HL-60 (cell line): Measurements from ENCODE around the gene ARL10.
A peak's percentile ranks its signal among the peaks of the same experiment; 100 is the strongest.

Experiments
- DNase-seq, 2 experiments: peaks; one replicate each; pipeline ENCODE4 v3.0.0-alpha.2; 2010 to 2020; ENCODE audit warnings: low read depth in 1 of 2, low spot score in 1 of 2
- H3K27ac ChIP-seq: fragments of 250-450 bp; sonication (Bioruptor Pico); replicated peaks from 2 replicates; pipeline ENCODE4 v1.5.1; 2020; ENCODE audit warnings: mild to moderate bottlenecking, moderate library complexity
- H3K27me3 ChIP-seq: fragments of 250-450 bp; sonication (Bioruptor Pico); 2 replicates; pipeline ENCODE4 v1.5.1; 2021; ENCODE audit warnings: mild to moderate bottlenecking, moderate library complexity; ENCODE audit not compliant: insufficient read depth, poor library complexity, severe bottlenecking
- H3K4me3 ChIP-seq: replicated peaks from 2 replicates; pipeline ENCODE4 v1.5.1; 2011; ENCODE audit warnings: mild to moderate bottlenecking, control low read depth, low read length; ENCODE audit not compliant: insufficient read depth
- CTCF ChIP-seq: IDR thresholded peaks from one replicate; pipeline ENCODE4 v1.5.1; 2011; ENCODE audit warnings: low read length, control low read depth, inconsistent platforms; ENCODE audit not compliant: insufficient read depth
- GABPA ChIP-seq: IDR thresholded peaks from 2 replicates; pipeline ENCODE4 v1.6.1; 2012; ENCODE audit warnings: low read depth
- POLR2AphosphoS5 ChIP-seq: IDR thresholded peaks from 2 replicates; pipeline ENCODE4 v1.6.1; 2012; ENCODE audit warnings: low read depth
- SPI1 ChIP-seq: IDR thresholded peaks from 2 replicates; pipeline ENCODE4 v1.6.1; 2012; ENCODE audit warnings: low read depth, mild to moderate bottlenecking, borderline replicate concordance
- TF ChIP-seq, protein P1 (sequence below): IDR thresholded peaks from 2 replicates; pipeline ENCODE4 v1.6.1; 2012; ENCODE audit warnings: low read depth; ENCODE audit not compliant: insufficient replicate concordance

The ARL10 gene

DNA sequence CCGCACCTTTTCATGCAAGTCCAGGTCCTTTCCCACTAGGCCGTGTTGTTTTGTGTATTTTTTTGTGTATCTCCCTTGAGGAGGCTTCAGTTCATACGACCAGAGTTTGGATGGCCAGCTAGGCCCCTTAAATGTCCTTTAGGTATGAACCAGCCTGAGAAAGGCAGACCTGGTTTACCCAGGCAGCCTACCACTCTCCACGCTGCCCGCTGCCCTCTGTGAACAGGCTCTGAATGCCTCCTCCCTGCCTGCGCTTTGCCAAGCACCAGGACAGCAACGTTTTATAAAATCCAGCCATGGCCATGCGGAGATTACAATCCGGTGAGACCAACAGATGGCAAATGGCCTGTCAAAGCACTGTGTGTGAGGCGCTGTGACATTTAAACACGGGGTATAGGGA, 51.7 kb downstream of the ARL10 start:
- DNase-seq, result no peak

DNA sequence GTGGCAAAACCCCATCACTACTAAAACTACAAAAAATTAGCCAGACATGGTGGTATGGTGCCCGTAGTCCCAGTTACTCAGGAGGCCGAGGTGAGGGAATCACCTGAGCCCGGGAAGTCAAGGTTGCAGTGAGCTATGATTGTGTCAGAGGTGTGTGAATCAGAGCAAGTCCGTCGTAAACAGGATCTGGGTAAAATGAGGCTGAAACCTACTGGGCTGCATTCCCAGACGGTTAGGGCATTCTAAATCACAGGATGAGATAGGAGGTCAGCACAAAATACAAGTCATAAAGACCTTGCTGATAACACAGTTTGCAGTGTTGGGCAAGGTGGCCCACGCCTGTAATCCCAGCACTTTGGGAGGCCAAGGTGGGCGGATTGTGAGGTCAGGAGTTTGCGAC, 53.0 kb downstream of the ARL10 start:
- no peak for DNase-seq
- no peaks in the 10 kb centered on the region for H3K27me3 ChIP-seq
- no peak overlapping the region for H3K27ac ChIP-seq
- TF ChIP-seq GABPA, result no peak
- no peak overlapping the region for H3K4me3 ChIP-seq

More for the DNA sequence above, 51.7 kb downstream of the ARL10 start:
- no peak for TF ChIP-seq SPI1
- TF ChIP-seq, protein P1, sequence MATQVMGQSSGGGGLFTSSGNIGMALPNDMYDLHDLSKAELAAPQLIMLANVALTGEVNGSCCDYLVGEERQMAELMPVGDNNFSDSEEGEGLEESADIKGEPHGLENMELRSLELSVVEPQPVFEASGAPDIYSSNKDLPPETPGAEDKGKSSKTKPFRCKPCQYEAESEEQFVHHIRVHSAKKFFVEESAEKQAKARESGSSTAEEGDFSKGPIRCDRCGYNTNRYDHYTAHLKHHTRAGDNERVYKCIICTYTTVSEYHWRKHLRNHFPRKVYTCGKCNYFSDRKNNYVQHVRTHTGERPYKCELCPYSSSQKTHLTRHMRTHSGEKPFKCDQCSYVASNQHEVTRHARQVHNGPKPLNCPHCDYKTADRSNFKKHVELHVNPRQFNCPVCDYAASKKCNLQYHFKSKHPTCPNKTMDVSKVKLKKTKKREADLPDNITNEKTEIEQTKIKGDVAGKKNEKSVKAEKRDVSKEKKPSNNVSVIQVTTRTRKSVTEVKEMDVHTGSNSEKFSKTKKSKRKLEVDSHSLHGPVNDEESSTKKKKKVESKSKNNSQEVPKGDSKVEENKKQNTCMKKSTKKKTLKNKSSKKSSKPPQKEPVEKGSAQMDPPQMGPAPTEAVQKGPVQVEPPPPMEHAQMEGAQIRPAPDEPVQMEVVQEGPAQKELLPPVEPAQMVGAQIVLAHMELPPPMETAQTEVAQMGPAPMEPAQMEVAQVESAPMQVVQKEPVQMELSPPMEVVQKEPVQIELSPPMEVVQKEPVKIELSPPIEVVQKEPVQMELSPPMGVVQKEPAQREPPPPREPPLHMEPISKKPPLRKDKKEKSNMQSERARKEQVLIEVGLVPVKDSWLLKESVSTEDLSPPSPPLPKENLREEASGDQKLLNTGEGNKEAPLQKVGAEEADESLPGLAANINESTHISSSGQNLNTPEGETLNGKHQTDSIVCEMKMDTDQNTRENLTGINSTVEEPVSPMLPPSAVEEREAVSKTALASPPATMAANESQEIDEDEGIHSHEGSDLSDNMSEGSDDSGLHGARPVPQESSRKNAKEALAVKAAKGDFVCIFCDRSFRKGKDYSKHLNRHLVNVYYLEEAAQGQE, result no peak
- TF ChIP-seq GABPA, result no peak
- no peak for TF ChIP-seq CTCF
- TF ChIP-seq POLR2AphosphoS5, result no peak
- H3K27me3 ChIP-seq, result no peaks in the 10 kb centered on the region
- H3K4me3 ChIP-seq, result peak overlapping the region; percentile 16; the same call in 1 of the 2 replicates
- no peak overlapping the region for H3K27ac ChIP-seq

DNA sequence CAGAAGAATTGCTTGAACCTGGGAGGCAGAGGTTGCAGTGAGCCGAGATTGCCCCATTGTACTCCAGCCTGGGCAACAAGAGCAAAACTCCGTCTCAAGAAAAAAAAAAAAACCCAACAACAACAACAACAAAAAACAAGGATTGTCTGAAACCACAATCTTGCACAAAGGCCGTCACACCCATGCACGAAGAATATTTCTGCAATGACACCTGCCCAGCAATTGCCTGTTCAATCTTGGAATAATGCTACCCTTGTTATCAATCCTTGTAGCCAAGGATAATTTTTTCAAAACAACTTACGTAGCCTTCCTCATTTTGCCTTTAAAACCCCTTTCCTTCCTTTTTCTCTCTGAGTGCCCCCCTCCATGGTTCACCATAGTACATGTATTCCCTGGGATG, 54.8 kb downstream of the ARL10 start:
- no peak for DNase-seq
- Histone ChIP-seq H3K27me3 (no peaks in the 10 kb centered on the region), H3K4me3 (no peak overlapping the region), H3K27ac (no peak overlapping the region)
- no peak for TF ChIP-seq GABPA
- TF ChIP-seq, protein P1, result no peak

- H3K27ac ChIP-seq, result no peak overlapping the region
- no peaks in the 10 kb centered on the region for H3K27me3 ChIP-seq
- TF ChIP-seq POLR2AphosphoS5 (no peak), SPI1 (no peak), GABPA (no peak), CTCF (no peak)
- TF ChIP-seq, protein P1, result no peak
- no peak overlapping the region for H3K4me3 ChIP-seq
- no peak for DNase-seq
Measured at GRCh38 chr5:176420972-176421544, 55.8 kb downstream of the ARL10 start.
